Lower leg skin (tissue), 3 donors: ENCODE data around the gene OR2J2.

ENCODE experiments used
- POLR2A ChIP-seq, 2 donors: fragments of 450-650 bp; IDR thresholded peaks; one replicate each; pipeline ENCODE4 v1.6.1; 2016 to 2017; ENCODE audit warnings: antibody characterized with exemption in 2 of 2, mild to moderate bottlenecking in 1 of 2, moderate library complexity in 1 of 2
- TF ChIP-seq, protein P1 (sequence below), 3 donors: fragments of 450-650 bp; IDR thresholded peaks; one replicate each; pipeline ENCODE4 v1.5.1; 2016; ENCODE audit warnings: antibody characterized with exemption in 3 of 3, mild to moderate bottlenecking in 3 of 3, moderate library complexity in 2 of 3

DNA sequence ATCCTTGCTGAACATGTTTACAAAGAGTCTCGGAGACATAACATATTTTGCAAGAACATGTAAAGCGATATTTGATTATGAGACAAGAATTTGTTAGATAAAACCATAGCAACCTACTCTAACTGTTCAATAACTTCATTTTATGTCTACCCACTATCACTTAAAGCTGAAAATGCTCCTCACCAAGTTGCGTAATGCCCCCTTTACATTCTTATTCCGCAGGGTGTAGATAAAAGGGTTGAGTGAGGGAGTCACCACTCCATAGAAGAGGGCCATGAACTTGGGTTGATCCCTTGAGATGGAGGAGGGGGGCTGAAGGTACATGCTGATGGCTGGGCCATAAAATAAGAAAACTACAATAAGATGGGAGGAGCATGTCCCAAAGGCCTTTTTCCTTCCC, 33.0 kb upstream of the OR2J2 start:
- TF ChIP-seq POLR2A (IDR thresholded peaks at IDR 0.05) = no peak
- TF ChIP-seq, protein P1, sequence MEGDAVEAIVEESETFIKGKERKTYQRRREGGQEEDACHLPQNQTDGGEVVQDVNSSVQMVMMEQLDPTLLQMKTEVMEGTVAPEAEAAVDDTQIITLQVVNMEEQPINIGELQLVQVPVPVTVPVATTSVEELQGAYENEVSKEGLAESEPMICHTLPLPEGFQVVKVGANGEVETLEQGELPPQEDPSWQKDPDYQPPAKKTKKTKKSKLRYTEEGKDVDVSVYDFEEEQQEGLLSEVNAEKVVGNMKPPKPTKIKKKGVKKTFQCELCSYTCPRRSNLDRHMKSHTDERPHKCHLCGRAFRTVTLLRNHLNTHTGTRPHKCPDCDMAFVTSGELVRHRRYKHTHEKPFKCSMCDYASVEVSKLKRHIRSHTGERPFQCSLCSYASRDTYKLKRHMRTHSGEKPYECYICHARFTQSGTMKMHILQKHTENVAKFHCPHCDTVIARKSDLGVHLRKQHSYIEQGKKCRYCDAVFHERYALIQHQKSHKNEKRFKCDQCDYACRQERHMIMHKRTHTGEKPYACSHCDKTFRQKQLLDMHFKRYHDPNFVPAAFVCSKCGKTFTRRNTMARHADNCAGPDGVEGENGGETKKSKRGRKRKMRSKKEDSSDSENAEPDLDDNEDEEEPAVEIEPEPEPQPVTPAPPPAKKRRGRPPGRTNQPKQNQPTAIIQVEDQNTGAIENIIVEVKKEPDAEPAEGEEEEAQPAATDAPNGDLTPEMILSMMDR (IDR thresholded peaks at IDR 0.05) = no peak
